Choroid plexus epithelial cell (primary cell): ENCODE data around the gene SLC38A9.

Source experiments
- DNase-seq: peaks from one replicate; pipeline ENCODE4 v3.0.0-alpha.2; 2010; ENCODE audit warnings: low read depth
- H3K4me3 ChIP-seq: 2 replicates; pipeline ENCODE4 v1.5.1; 2011; ENCODE audit warnings: low read depth, mild to moderate bottlenecking, control low read depth, low read length, moderate library complexity
- CTCF ChIP-seq: conservative IDR thresholded peaks from 2 replicates; pipeline ENCODE4 v1.5.1; 2011; ENCODE audit warnings: low read depth, mild to moderate bottlenecking, control low read depth, inconsistent platforms, low read length, moderate library complexity

Gene SLC38A9

GRCh38 chr5:55747778-55748318, 35.7 kb upstream of the SLC38A9 start:
- DNase-seq, result no peak
- no peak overlapping the region for H3K4me3 ChIP-seq
- TF ChIP-seq CTCF, result no peak

- DNase-seq, result peak; percentile 30
- H3K4me3 ChIP-seq, result no peak overlapping the region
- TF ChIP-seq CTCF, result no peak
Measured at GRCh38 chr5:55742778-55743177, 30.7 kb upstream of the SLC38A9 start.

- H3K4me3 ChIP-seq, result no peak within 1 kb of the TSS
- no peak for TF ChIP-seq CTCF
- DNase-seq, result no peak
Measured at GRCh38 chr5:55737793-55738192, 25.7 kb upstream of the SLC38A9 start, which contains the start of gene DDX4. TSS of gene DDX4 (plus strand) at chr5:55738061. CDS start at chr5:55738964, 903 bp downstream.

- DNase-seq, result no peak
- H3K4me3 ChIP-seq, result no peak overlapping the region
- no peak for TF ChIP-seq CTCF
Measured at GRCh38 chr5:55734658-55735057, 22.5 kb upstream of the SLC38A9 start.

GRCh38 chr5:55732585-55732984, 20.5 kb upstream of the SLC38A9 start:
- no peak for TF ChIP-seq CTCF
- DNase-seq, result no peak
- no peak overlapping the region for H3K4me3 ChIP-seq

- no peak overlapping the region for H3K4me3 ChIP-seq
- no peak for TF ChIP-seq CTCF
- DNase-seq, result no peak
Measured at GRCh38 chr5:55731848-55732247, 19.7 kb upstream of the SLC38A9 start.

- TF ChIP-seq CTCF, result no peak
- no peak overlapping the region for H3K4me3 ChIP-seq
- DNase-seq, result no peak
Measured at GRCh38 chr5:55724281-55724680, 12.2 kb upstream of the SLC38A9 start.
